GM11168 (cell line): ENCODE data around the gene IFT20.
"Not testable (repeated sequence)": the region's sequence is repeated elsewhere in the genome, so short reads cannot be mapped to it uniquely, and the experiment has no call there.

Source experiments
- in situ Hi-C: fragments of 300-500 bp; cut with MboI; formaldehyde crosslinking; loops from one replicate; pipeline ENCODE4 v1.12.0; 2022; ENCODE audit warnings: low sequenced_read_pairs; ENCODE audit not compliant: unreplicated experiment

The IFT20 gene

GRCh38 chr17:28317099-28317965 is 17.9 kb downstream of the IFT20 start:
- in situ Hi-C loops, result no loop called here

- in situ Hi-C loops, result no loop called here
Measured at GRCh38 chr17:28315846-28316705, 19.2 kb downstream of the IFT20 start.

- in situ Hi-C loops, result no loop called here
Measured at GRCh38 chr17:28313841-28314240, 21.4 kb downstream of the IFT20 start.

- in situ Hi-C loops, result no loop called here
Measured at GRCh38 chr17:28306954-28307401, 28.3 kb downstream of the IFT20 start.

- in situ Hi-C loops, result no loop called here
Measured at GRCh38 chr17:28298449-28298848, 36.8 kb downstream of the IFT20 start.

GRCh38 chr17:28295677-28296578 is 39.3 kb downstream of the IFT20 start:
- in situ Hi-C loops, result no loop called here

- in situ Hi-C loops, result no loop called here
Measured at GRCh38 chr17:28293994-28294393, 41.3 kb downstream of the IFT20 start.

GRCh38 chr17:28292878-28293277 is 42.4 kb downstream of the IFT20 start:
- in situ Hi-C loops, result not testable (repeated sequence)

- in situ Hi-C loops, result no loop called here
Measured at GRCh38 chr17:28291780-28292330, 43.4 kb downstream of the IFT20 start.

GRCh38 chr17:28290703-28291102 is 44.6 kb downstream of the IFT20 start:
- in situ Hi-C loops, result no loop called here

- in situ Hi-C loops, result no loop called here
Measured at GRCh38 chr17:28285965-28286364, 49.3 kb downstream of the IFT20 start.

- in situ Hi-C loops, result no loop called here
Measured at GRCh38 chr17:28282596-28282995, 52.7 kb downstream of the IFT20 start.

GRCh38 chr17:28280826-28281225 is 54.4 kb downstream of the IFT20 start:
- in situ Hi-C loops, result no loop called here

GRCh38 chr17:28279411-28279810 is 55.9 kb downstream of the IFT20 start:
- in situ Hi-C loops, result no loop called here
